GM18907 (cell line): ENCODE data around the gene COBL.

Experiments
- ATAC-seq: cut with Tn5 transposase; IDR thresholded peaks from one replicate; pipeline ENCODE4 v1.9.1; 2021; ENCODE audit warnings: mild to moderate bottlenecking, moderate library complexity; ENCODE audit not compliant: unreplicated experiment

Gene COBL

DNA sequence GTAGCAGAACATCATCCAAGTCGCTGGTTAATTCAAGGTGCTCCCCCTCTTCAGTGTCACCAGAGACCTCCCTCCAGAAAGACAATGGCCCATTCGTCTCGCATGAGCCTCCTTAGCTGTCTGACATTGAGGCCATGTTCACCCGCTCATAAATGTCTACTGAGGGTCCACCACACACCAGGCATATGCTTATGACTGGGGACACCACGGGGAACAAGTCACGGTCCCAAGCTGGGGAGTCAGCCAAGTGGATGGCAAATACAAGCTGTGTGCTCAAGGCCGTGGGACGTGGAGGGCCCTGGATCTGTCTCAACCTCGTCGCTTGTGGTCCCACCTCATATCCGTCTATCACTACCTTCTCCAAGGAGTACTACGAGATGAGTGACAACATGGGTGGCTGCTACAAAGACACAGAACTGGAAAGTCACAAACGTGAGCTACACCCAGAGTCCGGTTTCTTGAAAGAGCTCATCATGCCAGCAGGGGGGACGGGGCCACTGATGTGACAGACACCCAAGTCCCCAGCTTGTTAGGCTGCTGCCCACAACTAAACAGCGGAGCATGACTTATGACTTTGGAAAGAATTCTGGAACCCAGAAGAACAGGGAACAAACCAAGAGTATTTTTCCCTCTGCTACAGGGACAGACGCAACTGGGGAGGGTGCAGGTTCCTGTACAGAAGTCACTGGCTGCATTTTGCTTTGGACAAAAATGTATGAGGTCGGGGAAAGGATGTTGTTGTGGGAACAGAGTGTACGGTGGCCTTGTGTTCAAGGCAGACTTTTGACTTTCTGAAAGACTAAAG, 189.6 kb downstream of the COBL start:
- ATAC-seq: no peak

- no peak for ATAC-seq
Measured at GRCh38 chr7:51126324-51126723, 190.3 kb downstream of the COBL start.

DNA sequence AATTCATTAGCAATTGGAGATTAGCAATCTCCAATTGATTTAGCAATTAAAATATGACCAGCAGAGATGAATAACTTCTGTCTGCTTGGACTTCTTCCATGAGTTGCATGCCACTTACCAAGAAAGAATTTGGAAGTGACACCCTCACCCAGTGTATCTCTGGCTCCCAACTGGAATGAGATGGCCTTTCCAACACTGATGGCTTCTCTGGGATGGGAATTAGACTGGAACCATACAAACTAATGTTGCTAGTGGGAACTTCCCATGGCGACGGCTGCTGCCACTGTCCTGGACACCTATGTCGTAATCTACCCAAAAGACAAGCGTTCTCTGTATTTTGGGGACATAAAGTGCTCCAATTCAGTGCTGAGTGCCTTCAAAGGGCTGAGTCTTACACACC, 192.3 kb downstream of the COBL start:
- no peak for ATAC-seq

- ATAC-seq: no peak
Measured at GRCh38 chr7:51123322-51124019, 193.1 kb downstream of the COBL start.

DNA sequence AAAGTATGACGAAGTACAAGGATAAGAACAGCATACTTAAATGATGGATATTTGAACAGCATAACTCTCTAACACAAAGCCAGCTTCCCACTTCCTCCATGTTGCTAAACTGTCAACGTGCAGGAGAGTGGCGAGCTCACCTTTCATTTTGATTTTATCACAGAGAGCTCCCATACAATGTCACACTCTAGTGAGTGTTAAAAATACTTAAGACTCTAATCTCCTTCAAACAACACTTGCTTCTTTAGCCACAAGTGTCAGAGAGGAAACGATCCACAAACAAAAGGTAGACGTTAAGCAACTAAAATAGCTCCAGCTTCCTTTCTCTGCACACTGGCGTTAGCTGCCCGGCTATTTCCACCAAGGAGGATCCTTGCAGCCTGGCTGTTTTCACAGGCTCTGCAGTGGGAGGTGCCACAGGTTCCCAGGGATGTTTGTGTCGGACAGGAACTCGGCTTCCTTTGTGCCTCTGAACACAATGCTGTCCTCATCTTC, 194.6 kb downstream of the COBL start:
- ATAC-seq: no peak

GRCh38 chr7:51121036-51121790, 195.4 kb downstream of the COBL start:
- ATAC-seq: no peak

DNA sequence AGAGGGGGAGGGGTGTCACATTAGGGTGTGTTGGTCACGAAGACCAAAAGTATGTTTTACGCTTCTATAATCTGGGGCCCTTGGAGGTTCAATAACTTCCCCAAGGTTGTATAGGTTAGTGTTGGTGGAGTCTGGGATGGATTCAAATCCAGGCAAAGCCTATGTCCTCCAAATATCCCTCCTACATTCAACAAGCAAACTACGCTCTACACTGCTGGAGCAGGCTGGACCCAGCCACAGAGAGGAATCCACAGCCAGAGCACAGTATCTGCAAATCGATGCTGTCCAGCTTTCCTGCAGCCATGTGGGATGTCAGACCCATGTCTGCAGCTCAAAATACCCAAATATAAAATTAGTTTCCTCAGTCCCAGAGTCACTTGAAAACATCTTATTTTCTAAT, 198.0 kb downstream of the COBL start:
- ATAC-seq: no peak

GRCh38 chr7:51114501-51114900, 202.1 kb downstream of the COBL start:
- ATAC-seq: no peak

- no peak for ATAC-seq
Measured at GRCh38 chr7:51113962-51114361, 202.6 kb downstream of the COBL start.

- ATAC-seq: no peak
Measured at GRCh38 chr7:51113560-51113959, 203.0 kb downstream of the COBL start.

DNA sequence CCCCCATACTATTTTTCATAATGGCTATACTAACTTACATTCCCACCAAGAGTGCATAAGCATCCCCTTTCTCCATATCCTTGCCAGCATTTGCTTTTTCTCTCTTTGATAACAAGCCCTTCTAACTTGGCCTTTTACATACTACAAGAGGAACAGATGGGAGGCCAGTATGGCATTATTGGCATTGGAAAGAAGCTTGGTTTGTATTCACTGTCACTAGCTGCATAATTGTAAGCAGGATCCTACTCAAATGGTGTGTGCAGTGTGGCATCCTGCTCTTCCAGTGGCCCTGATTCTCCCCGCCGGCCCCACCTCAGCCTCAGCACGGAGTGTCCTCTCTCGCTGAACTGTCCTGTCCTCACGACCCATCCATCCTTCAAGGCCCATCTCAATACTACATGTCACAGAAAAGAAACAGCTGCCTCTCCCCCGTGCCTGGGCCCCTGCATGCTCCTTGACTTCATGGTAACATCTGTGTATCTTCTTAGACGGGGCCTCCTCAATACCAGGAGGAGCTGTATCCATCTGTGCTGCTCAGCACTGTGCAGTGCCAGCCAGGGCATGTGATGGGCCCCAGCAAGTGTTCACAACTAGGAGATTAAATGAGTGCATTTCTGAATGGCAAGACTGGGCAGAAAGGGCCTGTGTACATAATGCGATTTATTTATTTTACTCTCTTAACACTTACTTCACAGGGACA, 205.2 kb downstream of the COBL start:
- ATAC-seq: no peak

DNA sequence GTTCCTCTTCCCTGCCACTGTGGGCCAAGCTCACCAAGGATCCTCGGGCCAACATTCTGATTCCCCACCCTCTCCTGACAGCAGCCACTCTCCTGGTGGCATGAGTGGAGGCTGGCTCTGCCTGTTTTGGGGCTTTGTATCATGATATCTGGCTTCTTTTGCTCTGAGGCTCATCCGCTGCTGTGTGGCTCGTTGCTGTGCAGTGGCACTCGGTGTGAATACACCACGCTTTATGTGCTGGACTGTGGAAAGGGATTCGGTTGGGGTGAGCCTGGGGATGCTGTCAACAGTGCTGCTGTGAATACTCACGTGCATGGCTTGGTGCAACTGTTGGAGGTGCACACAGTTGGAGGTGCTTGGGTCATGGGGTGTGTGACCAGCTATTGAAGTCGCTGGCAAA, 208.5 kb downstream of the COBL start:
- no peak for ATAC-seq

GRCh38 chr7:51104278-51104677, 212.3 kb downstream of the COBL start:
- no peak for ATAC-seq

- ATAC-seq: no peak
Measured at GRCh38 chr7:51103718-51104117, 212.9 kb downstream of the COBL start.

- ATAC-seq: no peak
Measured at GRCh38 chr7:51102828-51103227, 213.8 kb downstream of the COBL start.

GRCh38 chr7:51101111-51101757, 215.4 kb downstream of the COBL start:
- ATAC-seq: no peak

GRCh38 chr7:51090411-51090810, 226.2 kb downstream of the COBL start:
- no peak for ATAC-seq

DNA sequence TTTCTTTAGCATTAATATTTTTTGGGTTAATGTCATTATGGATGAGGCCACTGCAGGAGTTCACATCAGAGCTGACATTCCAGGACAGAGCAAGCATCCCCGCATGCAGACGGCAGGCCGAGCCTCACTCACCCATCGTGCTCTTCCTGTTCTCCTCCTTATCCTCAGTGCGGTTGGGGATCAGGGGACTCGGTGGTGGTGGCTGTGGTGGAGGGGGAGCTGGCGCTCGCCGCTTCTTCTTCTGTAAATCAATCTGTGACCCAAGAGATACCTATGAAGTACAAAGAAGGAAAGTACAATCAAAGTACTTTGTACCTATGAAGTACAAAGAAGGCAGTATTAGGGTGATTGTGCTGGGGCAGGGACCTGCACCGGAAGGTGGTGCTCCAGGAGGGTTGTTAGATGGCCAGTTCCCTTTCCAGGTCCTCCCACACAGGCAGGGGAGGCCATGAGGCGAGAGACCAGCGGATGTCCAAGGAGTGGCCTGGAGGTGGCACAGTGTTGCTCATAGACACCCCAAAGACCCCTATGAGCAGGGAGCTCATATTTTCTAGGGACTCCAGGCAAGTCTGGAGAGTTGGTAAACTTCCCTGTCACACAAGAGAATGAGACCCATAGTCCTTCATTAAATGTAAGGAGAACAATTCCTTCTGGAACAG, 231.4 kb downstream of the COBL start:
- no peak for ATAC-seq

DNA sequence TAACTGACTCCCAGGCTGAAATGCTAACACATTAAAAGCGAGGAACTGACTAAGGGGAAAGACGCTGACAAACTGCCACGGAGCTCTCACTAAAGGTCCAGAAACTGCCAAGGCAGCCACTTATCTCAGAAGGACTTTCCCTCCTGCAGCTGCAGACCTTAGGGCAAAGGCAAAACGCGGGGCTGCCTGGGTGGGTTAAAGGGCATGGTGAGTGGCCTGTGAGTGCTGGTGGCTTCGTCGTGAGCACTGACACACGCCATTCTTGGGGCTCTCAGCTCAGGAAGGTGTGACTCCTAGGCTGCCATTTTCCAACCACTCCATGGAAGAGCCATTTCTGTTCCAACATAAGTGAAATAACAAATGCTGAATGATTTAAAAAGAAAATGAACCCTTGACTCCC, 232.5 kb downstream of the COBL start:
- no peak for ATAC-seq

DNA sequence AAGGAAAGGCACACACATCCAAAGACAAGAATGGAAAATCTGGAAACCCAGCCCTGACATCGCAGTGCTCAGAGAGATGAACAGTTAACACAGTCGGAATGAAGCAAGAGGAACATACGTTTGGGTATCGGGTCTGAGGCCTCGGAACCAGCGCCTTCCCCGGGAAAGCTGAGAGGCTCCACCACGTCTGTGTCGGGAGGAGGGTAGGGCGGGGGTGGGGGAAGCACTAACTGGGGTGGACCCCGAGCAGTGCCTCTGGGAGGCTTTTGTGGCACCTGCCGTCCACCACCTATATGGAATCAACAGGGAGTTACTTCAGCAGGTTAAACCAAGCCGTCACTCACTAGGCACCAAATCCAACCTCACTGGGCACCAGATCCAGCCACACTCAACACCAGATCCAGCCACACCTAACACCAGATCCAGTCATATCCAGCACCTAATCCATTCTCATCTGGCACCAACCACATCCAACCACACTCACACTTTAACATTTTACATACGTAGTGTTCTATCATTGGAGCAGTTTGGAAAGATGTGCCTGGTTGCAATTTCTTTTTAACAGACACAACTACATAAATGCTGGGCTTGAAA, 233.6 kb downstream of the COBL start:
- ATAC-seq: no peak
